UCSD-AML1 (cell line): ENCODE results near the gene MTURN.
"Not testable (repeated sequence)": the region's sequence is repeated elsewhere in the genome, so short reads cannot be mapped to it uniquely, and the experiment has no call there.

Experiments
- DNase-seq: peaks from one replicate; lab custom pipeline; 2025; ENCODE audit not compliant: unreplicated experiment; lab: John Stamatoyannopoulos, UW

MTURN gene

DNA sequence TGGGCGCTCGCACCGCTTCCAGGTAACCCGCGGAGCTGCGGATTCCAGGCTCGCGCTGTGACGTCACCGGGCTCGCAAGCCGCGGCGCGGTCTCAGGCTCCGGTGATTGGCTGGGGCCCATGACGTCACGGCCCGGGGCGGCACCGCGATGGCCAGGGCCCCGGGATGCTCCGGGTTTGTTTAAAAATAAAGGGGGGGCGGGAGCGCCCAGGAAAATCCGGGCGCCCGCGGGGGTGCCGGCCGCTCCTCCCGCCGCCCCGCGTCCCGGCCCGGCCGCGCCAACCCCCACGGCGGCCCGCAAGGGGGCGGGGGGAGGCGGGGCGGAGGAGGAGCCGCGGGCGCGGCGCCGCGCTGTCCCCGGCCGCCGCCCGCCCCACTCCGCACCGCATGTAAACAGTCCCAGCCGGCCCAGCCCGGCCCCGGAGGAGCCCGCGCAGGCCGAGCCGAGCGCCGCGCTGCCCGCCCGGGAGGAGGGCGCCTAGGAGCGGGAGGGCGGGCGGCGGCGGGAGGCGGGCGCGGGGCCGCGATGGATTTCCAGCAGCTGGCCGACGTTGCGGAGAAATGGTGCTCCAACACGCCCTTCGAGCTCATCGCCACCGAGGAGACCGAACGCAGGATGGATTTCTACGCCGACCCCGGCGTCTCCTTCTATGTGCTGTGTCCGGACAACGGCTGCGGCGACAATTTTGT lies at the start of gene MTURN:
TSS of gene MTURN (plus strand) at position 376 of the 690 bp plus-strand sequence. CDS start at position 527, 151 bp downstream.
- peak; percentile 69 for DNase-seq

GRCh38 chr7:30086529-30086928 lies 48.3 kb upstream of the MTURN start:
- DNase-seq, result no peak

GRCh38 chr7:30087371-30087770 lies 47.4 kb upstream of the MTURN start:
- DNase-seq, result no peak

GRCh38 chr7:30088362-30088761 lies 46.4 kb upstream of the MTURN start:
- no peak for DNase-seq

DNA sequence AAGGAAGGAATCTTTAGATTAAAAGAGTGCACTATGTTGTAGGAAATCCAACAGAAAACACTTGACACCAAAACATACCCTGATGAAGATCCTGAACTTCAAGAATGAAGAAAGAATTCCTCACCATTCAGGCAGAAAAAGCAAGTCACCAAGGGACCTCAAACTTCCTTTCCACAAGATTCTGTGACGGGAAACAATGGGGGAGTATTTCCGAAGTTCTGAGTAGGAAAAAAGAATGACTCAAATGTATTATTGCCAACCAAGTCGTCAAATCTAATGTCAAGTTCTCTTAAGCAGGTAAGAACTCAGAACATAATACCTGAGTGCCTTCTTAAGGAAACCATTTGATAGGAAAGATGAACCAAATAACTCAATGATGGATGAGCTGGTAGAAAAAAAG lies 44.7 kb upstream of the MTURN start:
- no peak for DNase-seq

DNA sequence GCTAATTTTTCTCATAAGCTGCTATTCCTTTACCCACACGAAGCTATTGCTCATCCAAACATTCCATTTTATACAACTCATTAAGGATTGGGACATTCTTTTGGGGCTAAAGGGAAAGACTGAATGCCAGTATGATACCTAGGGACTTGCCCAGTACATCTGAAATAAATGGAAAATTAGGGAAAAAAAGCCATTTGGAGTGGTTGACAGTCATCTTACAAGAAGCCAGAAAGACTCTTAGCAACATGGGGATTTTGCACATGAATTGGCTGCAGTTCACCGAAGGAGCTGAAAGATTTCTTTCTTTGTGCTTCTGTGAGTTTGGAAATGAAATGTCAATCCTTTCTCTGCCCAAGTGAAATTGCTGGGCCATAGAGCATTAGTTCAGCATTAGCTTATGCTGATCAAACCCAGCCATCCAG lies 43.3 kb upstream of the MTURN start:
- no peak for DNase-seq

GRCh38 chr7:30091987-30092386 lies 42.8 kb upstream of the MTURN start:
- no peak for DNase-seq

GRCh38 chr7:30093420-30093952 lies 41.3 kb upstream of the MTURN start:
- DNase-seq, result no peak

GRCh38 chr7:30098599-30098998 lies 36.2 kb upstream of the MTURN start:
- DNase-seq, result not testable (repeated sequence)

DNA sequence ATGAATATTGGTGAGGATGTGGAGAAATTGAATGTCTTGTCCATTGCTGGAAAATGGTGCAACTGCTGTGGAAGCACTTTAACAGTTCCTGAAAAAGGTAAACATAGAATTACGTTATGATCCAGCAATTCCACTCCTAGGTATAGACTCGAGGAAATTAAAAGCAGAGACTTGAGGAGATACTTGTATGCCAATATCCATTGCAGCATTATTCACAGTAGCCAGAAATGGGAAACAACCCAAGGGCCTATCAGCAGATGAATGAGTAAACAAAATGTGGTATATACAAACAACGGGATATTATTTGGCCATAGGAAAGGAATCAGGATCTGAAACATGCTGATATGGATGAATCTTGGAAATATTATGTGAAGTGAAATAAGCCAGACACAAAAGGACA lies 32.5 kb upstream of the MTURN start:
- DNase-seq, result no peak

GRCh38 chr7:30104157-30104556 lies 30.6 kb upstream of the MTURN start:
- no peak for DNase-seq

DNA sequence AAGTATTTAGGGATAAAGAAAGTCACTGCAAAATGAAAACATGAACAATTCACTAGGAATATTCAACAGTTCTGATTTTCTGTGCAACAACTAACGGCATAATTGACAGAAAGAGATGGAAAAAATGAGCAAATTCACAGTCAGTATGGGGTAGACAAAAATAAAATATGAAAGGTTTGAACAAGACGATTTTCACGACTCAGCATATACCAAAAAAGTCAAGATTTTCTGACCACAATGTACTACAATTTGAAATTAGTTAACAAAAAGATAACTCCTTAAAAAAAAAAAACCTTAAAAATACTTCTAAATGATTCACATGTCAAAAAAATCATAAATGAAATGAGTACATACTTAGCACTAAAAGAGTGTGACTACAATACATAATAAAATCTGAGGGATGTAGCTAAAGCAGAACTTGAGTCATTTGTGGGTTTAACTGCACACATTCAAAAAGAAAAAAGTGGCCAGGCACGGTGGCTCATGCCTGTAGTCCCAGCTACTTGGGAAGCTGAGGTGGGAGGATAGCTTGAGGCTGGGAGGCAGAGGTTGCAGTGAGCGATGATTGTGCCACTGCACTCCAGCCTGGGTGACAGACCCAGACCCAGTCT lies 22.6 kb upstream of the MTURN start:
- DNase-seq, result no peak

DNA sequence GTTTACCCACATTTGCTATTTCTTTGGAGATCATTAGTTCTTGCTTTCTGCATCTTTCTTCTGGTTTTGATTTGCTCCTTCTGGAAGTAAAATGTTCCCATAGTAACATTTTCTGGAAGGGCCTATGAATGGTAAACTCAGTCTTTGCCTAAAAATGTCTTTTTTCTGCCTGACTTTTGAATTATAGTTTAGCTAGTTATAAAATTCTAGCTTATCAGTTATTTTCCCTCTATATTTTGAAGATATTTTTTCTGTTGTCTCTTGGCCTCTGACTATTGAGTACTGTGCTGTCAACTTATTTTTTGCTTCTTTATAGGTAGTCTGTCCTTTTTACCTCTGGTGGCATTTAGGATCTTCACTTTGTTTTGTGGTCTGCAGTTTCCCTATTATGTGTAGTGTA lies 21.6 kb upstream of the MTURN start:
- no peak for DNase-seq

GRCh38 chr7:30114536-30115238 lies 20.1 kb upstream of the MTURN start:
- no peak for DNase-seq

DNA sequence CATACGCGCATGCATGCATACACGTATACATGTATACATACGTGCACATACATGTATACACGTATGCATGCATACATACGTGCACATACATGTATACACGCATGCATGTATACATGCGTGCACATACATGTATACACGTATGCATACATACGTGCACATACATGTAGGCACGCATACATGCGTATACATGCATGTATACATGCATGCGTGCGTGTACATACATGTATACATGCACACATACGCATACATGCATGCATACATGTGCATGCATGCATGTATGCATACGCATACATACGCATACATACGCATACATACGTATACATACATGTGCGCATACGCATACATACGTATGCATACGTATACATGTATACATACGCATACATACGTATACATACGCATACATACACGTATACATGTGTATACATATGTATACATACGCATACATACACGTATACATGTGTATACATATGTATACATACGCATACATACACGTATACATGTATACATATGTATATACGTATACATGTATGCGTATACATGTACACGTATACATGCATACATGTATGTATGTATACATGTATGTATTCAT lies 19.0 kb upstream of the MTURN start:
- DNase-seq, result no peak

GRCh38 chr7:30116771-30117170 lies 18.0 kb upstream of the MTURN start:
- DNase-seq, result no peak

- DNase-seq, result no peak
These were observed 16.9 kb upstream of the MTURN start for GRCh38 chr7:30117896-30118295.

DNA sequence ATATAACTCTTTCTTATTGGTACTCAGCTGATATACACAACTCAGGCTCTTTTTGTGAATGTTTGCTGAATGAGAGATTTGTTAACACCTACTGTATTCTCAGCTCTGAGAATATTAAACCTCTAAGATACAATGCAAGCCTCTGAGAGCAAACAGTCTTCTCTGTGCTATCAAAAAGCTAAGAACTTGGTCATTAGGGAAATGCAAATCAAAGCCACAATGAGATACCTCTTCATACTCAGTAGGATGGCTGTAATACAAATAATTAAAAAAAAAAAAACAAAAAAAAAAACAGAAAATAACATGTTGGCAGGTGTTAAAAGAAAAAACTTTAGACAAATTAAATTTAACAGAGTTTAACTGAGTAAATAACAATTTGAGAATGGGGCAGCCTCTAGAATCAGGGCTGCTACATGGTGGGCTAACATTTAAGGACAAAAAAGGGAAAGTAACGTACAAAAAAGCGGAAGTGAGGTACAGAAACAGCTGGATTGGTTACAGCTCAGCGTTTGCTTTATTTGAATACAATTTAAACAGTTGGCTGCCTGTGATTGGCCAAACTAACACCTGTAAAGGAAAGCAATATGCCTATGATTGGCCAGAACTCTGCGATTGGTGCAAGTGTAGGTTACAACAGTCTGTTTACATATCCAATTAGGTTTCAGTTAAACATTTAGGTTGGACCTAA lies 14.8 kb upstream of the MTURN start:
- DNase-seq, result no peak

- no peak for DNase-seq
These were observed 813 bp upstream of the MTURN start for GRCh38 chr7:30133736-30134610.
